RPMI7951 (cell line): Measurements from ENCODE around the gene PCGF5. TPM values are rescaled to one million over a fixed set of nuclear protein-coding genes. Genes with fewer than 3 reads are reported as not detected.
A peak's percentile ranks its signal among the peaks of the same experiment; 100 is the strongest.
"Not testable (repeated sequence)": the region's sequence is repeated elsewhere in the genome, so short reads cannot be mapped to it uniquely, and the experiment has no call there.

Source experiments
- DNase-seq: peaks from one replicate; pipeline ENCODE4 v3.0.0-alpha.2; 2012; ENCODE audit warnings: low read depth
- total RNA-seq: library from RNA; depleted of rRNA; stranded (reverse); fragments of >200 nt; shearing (Covaris generic); gene quantifications from 2 replicates; pipeline ENCODE4 v1.2.3, GENCODE V29; 2014; rRNA removed

The PCGF5 gene
- 29.5 and 31.8 TPM in 2 replicates for total RNA-seq

DNA sequence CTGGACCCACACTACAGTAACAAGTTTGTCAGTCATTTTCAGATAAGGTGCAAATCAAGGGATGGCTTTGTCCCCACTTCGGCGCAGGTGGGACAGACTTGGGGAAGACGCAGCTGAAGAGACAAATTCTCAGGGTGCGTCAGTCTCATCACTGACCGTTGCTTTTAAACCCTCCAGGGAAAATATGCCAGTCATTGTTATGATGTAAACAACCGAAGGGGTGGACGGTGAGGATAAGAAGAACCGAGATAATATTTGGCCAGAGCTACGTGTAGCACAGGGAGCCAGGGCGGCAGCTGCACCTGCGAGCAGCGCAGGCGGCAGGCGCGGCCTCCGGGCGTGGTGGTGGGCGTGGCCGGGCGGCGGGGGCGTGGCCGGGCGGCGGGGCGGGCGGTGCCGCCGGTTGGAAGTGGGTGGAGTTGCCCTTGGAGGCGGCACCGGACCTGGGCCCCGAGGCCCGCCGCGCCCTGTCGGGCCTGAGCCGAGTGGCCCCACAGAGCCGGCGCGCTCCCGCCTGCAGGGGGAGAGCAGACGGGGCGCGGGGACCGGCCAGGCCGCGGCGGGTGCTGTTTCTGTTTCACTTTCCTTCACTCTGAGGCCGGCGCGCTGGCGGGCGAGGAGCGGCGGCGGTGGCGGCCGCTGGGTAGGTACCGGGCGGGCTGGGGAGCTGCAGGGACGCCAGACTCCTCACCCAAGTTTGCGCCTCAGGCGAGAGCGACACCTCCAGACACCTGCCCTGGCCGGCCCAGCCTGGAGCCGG is at the start of gene PCGF5:
PCGF5 (plus strand) TSS at position 470 of the 760 bp plus-strand sequence. CDS start 2,209 bp downstream, outside the sequence.
- peak; percentile 88 for DNase-seq

DNA sequence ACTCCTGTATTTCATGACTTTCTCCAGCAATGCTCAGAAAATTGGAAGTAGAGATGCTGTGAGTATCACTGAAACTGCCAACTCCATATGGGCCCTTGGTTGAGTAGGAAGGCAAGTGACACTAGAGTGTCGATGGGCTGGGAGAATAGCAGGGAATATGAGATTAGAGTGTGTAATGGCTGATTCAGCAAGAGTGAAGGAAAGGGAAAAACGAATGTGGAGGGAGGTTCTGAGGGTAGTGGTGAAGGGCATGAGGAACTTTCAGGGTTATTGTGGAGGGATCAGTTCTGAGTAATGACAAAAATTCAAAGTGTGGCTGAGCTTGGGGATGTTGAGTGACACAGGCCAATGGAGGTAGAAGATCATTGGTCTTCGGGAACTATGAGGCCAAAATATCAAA is 49.0 kb upstream of the PCGF5 start:
- DNase-seq = no peak

GRCh38 chr10:91172348-91172747 is 48.1 kb upstream of the PCGF5 start:
- no peak for DNase-seq

- DNase-seq = peak; percentile 84
Measured at GRCh38 chr10:91185239-91185875, 35.1 kb upstream of the PCGF5 start.

DNA sequence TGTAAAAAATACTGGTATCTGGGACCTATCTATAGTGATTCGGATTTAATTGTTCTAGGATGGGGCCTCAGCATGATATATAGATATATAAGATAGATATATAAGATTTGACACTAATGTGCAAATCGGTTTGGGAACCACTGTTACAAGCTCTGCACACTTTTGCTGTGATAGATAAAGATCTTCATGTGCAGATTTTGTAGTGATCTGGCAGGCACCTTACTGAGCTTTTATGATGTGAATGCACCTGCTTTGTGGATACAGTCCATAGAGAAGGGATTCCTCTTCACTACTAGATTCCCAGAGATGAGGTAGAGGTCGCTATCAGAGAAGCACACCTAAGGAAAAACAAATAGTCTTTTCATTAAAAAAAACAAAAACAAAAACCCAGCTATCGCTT is 33.3 kb upstream of the PCGF5 start:
- DNase-seq = no peak

DNA sequence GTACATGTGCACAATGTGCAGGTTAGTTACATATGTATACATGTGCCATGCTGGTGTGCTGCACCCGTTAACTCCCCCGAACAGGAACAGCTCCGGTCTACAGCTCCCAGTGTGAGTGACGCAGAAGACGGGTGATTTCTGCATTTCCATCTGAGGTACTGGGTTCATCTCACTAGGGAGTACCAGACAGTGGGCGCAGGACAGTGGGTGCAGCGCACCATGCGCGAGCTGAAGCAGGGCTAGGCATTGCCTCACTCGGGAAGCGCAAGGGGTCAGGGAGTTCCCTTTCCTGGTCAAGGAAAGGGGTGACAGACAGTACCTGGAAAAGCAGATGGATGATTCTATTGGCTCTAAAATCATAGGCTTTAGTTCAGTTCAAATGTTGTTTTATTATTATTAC is 32.5 kb upstream of the PCGF5 start:
- DNase-seq = not testable (repeated sequence)

DNA sequence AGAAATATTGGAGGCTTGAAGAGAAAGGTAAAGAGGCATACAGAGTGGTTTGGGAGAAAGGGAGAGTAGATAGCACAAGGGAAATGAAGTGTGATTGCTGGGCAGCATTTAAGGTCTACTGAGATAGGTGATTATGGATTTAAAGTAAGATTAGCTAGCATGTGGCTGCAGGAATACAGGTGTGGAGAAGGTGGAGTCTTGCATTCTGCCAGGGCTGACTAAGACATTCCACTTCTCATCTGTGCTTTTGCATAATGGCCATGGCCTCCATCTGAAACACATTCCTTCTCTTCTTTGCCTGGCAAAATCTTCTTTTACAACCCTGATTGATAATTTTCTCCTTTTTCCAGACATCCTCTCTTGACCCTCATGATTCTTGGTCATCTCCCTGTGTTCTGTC is 31.6 kb upstream of the PCGF5 start:
- no peak for DNase-seq

- DNase-seq = peak; percentile 3
Measured at GRCh38 chr10:91190388-91190870, 30.0 kb upstream of the PCGF5 start.

DNA sequence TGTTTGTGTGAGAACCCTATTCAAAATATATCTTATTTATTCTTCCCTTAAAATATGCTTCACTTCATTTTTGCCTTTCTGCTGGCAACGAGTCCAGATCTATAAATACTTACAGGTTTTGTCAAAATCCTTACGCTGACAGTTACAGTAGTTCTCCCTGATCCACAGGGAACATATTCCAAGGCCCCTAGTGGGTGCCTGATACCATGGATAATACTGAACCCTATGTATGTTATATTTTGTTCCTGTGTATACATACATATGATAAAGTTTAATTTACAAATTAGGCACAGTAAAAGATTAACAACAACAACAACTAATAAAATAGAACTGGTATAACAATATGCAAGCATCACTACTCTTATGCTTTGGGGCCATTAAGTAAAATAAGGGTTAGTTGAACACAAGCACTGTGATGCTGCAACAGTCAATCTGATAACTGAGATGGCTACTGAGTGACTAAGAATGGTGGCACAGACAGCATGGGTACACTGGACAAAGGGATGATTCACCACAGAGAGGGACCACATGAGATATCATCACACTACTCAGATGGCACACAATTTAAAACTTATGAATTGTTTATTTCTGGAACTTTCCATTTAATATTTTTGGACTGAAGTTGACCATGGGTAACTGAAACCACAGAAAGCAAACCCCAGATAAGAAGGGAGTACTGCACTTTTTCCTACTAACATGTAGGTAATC is 29.4 kb upstream of the PCGF5 start:
- peak; percentile 72 for DNase-seq

DNA sequence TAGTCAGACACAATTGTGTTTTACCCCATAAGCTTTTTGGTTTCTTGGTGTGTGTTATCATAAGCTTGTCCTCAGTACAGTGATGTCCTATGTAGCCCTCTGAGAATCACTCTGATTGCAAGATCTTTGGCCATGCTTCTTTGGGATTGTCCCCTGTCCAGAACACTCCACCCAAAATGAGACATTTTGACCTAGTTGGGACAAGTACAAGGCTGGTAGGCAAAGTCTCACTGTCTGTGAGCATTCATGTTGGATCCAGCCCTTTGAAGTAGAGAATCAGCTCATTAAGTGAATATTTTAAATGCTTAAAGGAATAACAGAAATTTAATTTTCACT is 28.9 kb upstream of the PCGF5 start:
- DNase-seq = no peak

- DNase-seq = peak; percentile 68
Measured at GRCh38 chr10:91194497-91195179, 25.8 kb upstream of the PCGF5 start.

DNA sequence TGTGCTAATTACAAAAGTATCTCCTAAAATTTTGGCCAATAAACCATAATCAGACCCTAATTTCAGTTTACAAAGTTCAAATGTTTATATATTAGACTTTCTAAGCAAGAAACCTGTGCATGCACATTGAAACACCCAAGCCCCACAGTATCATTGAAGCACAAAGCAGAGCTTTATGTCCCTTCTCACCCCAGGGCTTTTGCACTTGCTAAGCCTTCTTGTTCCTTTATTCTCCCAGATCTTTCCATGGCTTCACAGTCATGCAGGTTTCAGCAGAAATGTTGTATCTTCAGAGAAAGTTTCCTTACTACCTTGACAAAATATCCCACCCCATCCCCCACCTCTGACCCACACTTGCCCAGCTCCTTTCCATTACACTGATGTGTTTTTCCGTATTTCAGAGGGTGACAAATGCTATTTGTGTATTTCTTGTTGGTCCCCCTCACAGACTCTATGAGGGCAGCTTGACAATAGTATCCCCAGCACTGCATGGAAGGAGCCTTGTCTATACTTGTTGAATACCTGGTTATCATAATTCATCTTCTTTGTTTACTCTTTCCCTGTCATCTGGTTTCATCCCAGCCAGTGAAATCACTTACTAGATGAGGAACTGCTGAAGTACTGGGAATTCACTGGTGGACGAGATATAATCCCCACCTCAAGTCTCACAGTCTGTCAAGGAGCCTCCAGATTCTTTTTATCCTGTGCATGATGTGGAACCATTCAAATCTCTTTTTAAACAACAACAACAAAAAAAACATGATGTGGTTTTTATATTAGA is 24.0 kb upstream of the PCGF5 start:
- no peak for DNase-seq

DNA sequence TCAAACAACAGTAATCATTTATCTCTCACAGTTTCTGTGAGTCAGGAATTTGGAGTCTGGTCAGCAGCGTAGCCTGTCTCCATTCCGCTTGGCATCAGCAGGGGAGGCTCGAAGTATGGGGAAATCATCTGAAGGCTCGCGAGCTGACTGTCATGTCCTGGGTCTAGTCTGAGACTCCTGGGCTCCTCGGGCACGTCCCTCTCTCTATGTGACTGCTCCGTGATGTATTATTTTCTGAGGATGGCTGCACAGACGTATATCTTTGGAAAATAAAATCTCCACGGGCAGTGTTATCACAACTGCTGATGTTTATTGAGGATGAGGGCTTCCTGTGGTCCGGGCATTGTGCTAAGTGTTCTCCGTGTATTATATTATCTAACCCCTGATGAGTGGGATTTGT is 23.3 kb upstream of the PCGF5 start:
- no peak for DNase-seq

- DNase-seq = peak; percentile 50
Measured at GRCh38 chr10:91198781-91199180, 21.7 kb upstream of the PCGF5 start.

DNA sequence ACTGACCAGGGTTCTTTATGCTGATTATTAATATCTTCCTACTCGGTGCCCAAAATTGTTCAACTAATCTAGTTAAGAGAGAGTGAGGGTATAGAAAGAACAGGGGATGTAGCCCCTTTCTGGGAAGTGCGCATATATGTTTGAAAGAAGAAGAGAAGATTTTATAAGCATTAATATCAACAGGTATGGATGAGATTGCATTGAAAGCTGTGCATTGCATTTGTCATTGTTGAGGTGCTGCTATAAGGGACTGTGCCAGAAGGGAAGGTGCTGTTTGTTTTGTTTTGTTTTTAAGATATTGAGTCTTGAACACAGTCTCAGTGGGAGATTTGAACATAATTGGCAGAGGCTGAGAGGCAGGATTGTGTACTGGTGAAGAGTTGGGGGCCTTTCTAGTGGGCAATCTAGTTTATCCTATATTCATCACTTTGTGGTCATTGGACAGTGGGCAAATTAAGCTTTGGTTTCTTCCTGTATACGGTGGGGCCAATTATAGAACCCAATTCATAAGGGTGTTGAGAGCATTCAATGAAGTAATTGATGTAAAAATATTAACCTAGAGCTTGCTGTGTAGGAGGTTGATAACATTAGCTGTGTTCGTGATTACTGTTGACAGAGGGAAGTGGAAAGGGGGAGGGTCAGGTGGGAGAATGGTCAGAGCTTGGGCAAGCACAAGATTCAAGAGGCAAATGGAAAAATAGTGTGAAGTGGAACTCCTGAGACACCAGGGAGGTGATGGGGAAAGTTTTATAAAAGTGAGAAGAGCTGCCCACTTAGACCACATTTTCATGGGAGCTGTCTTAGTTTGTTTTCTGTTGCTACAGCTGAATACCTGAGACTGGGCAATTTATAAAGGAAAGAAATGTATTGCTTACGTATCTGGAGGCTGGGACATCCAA is 19.9 kb upstream of the PCGF5 start:
- DNase-seq = no peak

GRCh38 chr10:91201213-91201996 is 19.1 kb upstream of the PCGF5 start:
- no peak for DNase-seq

DNA sequence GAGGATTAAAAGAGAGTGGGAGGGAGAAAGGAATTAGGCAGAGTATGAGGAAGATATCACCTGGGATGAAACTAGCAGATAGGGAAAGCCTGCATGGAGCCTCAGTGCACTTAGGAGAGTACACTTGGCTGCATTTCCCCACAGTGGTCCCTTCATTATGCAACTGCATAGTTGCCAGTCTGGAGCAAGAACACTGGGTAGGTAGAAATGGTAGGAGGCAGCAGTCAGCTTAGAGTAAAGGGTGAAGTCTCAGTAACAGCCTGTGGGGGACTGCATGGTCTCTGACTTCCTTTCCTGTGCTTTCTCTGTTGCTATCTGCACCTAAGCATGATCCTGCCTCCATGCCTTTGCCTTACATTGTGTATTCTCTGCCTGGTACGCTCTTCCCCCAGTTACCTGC is 14.0 kb upstream of the PCGF5 start:
- DNase-seq = no peak

GRCh38 chr10:91206837-91207474 is 13.5 kb upstream of the PCGF5 start:
- DNase-seq = no peak

- peak; percentile 25 for DNase-seq
Measured at GRCh38 chr10:91208642-91209041, 11.8 kb upstream of the PCGF5 start.
